ENCODE data around the gene LINS1.

- TF ChIP-seq TAF1 (IDR thresholded peaks at IDR 0.05; ENCODE audit: borderline replicate concordance, low read depth, low read length) (no peak), POLR2A (IDR thresholded peaks at IDR 0.05; ENCODE audit: low read depth, low read length) (no peak), POLR2AphosphoS5 (IDR thresholded peaks at IDR 0.05; ENCODE audit: low read depth, low read length) (no peak)
These were observed 12.4 kb upstream of the LINS1 start for GRCh38 chr15:100614336-100614735.
